K562 (cell line): Measurements from ENCODE around the gene DNAJC11. TPM values are rescaled to one million over a fixed set of nuclear protein-coding genes. Genes with fewer than 3 reads are reported as not detected.
A peak's percentile ranks its signal among the peaks of the same experiment; 100 is the strongest.

Source experiments
- BHLHE40 ChIP-seq: IDR thresholded peaks from 2 replicates; pipeline ENCODE4 v1.6.1; 2011; ENCODE audit warnings: low read length, improper control_type of control experiment
- CCNT2 ChIP-seq: IDR thresholded peaks from 2 replicates; pipeline ENCODE4 v1.6.1; 2011; ENCODE audit warnings: borderline replicate concordance, low read depth, mild to moderate bottlenecking, moderate library complexity, mixed read lengths, low read length; ENCODE audit not compliant: insufficient read length; ENCODE audit errors: extremely low read depth
- ESRRB ChIP-seq: fragments of 250-450 bp; sonication (Bioruptor Pico); IDR thresholded peaks from 2 replicates; pipeline ENCODE4 v1.5.0; 2020; ENCODE audit warnings: mild to moderate bottlenecking, moderate library complexity, borderline replicate concordance
- FOXJ2 ChIP-seq: fragments of 200-800 bp; sonication (Bioruptor generic); IDR thresholded peaks from 2 replicates; pipeline ENCODE4 v1.6.1; 2016; ENCODE audit warnings: missing genetic modification characterization, missing compliant biosample characterization
- IRF2 ChIP-seq: sonication (generic); formaldehyde crosslinking; IDR thresholded peaks from 2 replicates; pipeline ENCODE4 v1.8.1; 2022; ENCODE audit warnings: mild to moderate bottlenecking, missing genetic modification reagents
- MIER1 ChIP-seq: fragments of 450-650 bp; IDR thresholded peaks from 2 replicates; pipeline ENCODE4 v1.6.1; 2016; ENCODE audit warnings: antibody characterized with exemption, mild to moderate bottlenecking, low read depth
- NR1H2 ChIP-seq: sonication (generic); formaldehyde crosslinking; IDR thresholded peaks from 2 replicates; pipeline ENCODE4 v1.4.0; 2020; ENCODE audit warnings: mild to moderate bottlenecking, missing genetic modification reagents
- NR2C1 ChIP-seq, 2 experiments: fragments of 450-650 bp; IDR thresholded peaks; 2 replicates each; pipeline ENCODE4 v1.6.1; 2017; ENCODE audit warnings: mild to moderate bottlenecking in 2 of 2, antibody characterized with exemption in 1 of 2, inconsistent platforms in 1 of 2, missing compliant biosample characterization in 1 of 2, missing genetic modification characterization in 1 of 2
- TFE3 ChIP-seq: fragments of 450-650 bp; formaldehyde crosslinking; IDR thresholded peaks from 2 replicates; pipeline ENCODE4 v1.4.0; 2020; ENCODE audit warnings: mild to moderate bottlenecking, mixed read lengths
- ZNF232 ChIP-seq: sonication (generic); formaldehyde crosslinking; IDR thresholded peaks from 2 replicates; pipeline ENCODE4 v1.8.0; 2022; ENCODE audit warnings: mild to moderate bottlenecking, missing genetic modification reagents
- ZNF75A ChIP-seq: fragments of 450-650 bp; formaldehyde crosslinking; IDR thresholded peaks from 2 replicates; pipeline ENCODE4 v1.4.0; 2020; ENCODE audit warnings: mild to moderate bottlenecking
- polyA plus RNA-seq, 8 experiments: library from polyadenylated mRNA; depleted of rRNA in 4 of 8; stranded (reverse) in 5 of 8; unstranded in 3 of 8; fragments of >200 nt; fragmentation: Nextera tagmentation in 2 of 8; fragmentation: Illumina TruSeq in 1 of 8; extraction: Ambion mirVana in 2 of 8; extraction: Trizol in 1 of 8; gene quantifications; 2 replicates each; pipeline versions ENCODE4 v1.2.1 to v1.2.3, GENCODE V29; 2011 to 2014; ENCODE audit warnings: inconsistent platforms in 1 of 8, missing spikeins in 1 of 8
- total RNA-seq, 7 experiments: library from RNA; depleted of rRNA in 6 of 7; stranded (reverse); fragments of >200 nt in 6 of 7; fragmentation: Illumina TruSeq in 2 of 7; extraction: Trizol in 2 of 7; gene quantifications; 2 replicates each; pipeline versions ENCODE4 v1.2.1 to v1.2.3, GENCODE V29; 2011 to 2021; ENCODE audit warnings: low replicate concordance in 1 of 7
- TF ChIP-seq, protein P1 (sequence below): fragments of 250-450 bp; sonication (Bioruptor Pico); IDR thresholded peaks from 2 replicates; pipeline ENCODE4 v1.4.0; 2020; ENCODE audit warnings: mild to moderate bottlenecking

DNAJC11 gene
- total and polyA plus RNA-seq, 9 of the 15 experiments (the other 6 are each of a cell fraction or from before 2014, with no cell fraction given): 14.1 to 123 (median 76.6) TPM

- TF ChIP-seq CCNT2 (peak; percentile 94), FOXJ2 (peak; percentile 86; the same call in 1 of the 2 replicates), NR2C1 (IDR thresholded peaks at IDR 0.05) (peak; percentile 98), NR2C1 (tag; IDR thresholded peaks at IDR 0.05) (peak; percentile 100), ZNF75A (CRISPR knock-in tag) (no peak), BHLHE40 (peak; percentile 60), TFE3 (CRISPR knock-in tag) (no peak), NR1H2 (CRISPR knock-in tag) (peak; percentile 99), ESRRB (CRISPR knock-in tag) (no peak), ZNF232 (CRISPR knock-in tag) (peak; percentile 98), IRF2 (CRISPR knock-in tag) (peak; percentile 94), MIER1 (no peak)
- TF ChIP-seq, protein P1, sequence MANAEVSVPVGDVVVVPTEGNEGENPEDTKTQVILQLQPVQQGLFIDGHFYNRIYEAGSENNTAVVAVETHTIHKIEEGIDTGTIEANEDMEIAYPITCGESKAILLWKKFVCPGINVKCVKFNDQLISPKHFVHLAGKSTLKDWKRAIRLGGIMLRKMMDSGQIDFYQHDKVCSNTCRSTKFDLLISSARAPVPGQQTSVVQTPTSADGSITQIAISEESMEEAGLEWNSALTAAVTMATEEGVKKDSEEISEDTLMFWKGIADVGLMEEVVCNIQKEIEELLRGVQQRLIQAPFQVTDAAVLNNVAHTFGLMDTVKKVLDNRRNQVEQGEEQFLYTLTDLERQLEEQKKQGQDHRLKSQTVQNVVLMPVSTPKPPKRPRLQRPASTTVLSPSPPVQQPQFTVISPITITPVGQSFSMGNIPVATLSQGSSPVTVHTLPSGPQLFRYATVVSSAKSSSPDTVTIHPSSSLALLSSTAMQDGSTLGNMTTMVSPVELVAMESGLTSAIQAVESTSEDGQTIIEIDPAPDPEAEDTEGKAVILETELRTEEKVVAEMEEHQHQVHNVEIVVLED: peak; percentile 97
Observed at GRCh38 chr1:6701437-6702153, at the start of gene DNAJC11 (continued).
